Limb (tissue), 2 donors: ENCODE data around the gene TRIO.

Experiments used
- DNase-seq, 2 donors: peaks; one replicate each; pipeline ENCODE4 v3.0.0-alpha.2; 2016; ENCODE audit errors: extremely low spot score in 2 of 2

Gene TRIO

DNA sequence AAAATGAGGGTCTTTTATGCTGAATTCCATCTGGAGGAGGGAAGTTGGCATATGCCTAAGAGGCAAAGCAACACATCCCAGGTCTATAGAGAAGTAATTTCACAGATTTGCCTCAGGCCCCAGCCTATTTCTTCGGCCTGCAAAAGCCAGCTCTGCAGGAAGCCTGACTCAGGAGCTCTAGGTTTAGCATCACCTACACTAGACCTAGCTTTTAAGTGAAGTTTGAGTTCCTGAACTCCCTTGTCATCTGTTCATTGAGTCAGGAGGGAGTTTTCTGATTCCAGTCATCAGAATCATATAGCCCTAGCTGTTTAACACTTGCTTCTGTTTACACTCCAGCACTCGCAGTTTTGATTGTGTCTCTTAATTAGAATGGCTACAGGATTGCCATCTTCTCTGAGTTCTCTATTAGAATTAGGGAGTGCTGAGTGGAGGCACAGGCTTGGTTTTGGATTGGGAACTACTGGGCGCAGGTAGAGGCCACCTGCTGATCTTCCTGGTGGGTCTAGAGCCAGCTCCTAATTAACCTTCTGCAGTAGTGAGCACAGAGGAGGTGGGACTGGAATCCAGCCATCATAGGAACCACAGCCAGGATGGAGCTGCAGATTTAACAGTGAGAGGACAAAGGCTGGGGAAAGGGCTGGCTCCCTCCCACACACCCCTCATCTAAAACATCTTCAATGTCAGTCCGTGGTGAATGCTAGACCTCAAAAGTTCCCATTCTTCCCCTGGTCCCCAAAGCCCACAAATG is 179.5 kb downstream of the TRIO start:
- no peak for DNase-seq

DNA sequence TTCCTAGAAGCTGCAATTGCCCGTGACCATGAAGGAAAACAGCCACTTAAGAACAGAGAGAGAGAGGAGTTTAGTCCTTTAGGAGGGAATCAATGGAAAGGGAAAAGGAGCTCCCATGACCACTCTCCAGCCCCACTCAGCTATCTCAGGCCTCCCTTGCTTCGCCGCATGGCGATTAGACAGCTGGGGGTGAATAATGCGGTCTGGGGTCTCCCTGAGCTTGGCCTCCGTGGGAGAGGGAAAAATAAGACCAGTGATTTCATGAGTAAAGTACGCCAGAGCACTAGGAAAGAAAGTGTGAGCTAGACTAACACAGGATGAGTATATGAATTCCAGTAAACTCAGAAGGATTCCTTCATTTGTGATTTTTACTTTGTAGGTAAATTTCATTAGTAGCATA is 180.3 kb downstream of the TRIO start:
- no peak for DNase-seq

DNA sequence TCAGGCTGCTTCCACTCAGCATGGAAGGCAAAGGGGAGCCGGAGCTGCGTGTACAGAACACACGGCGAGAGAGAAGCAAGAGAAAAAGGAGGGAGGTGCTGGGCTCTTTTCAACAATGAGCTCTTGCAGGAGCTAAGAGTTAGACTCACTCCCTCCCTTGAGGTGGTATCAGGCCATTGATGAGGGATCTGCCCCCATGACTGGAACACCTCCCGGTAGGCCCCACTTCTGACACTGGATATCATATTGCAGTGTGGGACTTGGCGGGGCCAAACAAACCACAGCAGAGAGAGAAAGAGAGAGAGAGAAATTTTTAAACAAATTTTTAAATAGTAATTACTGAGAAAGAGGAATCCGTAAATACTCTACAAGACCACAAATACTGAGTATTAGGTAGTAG is 182.2 kb downstream of the TRIO start:
- DNase-seq: no peak

DNA sequence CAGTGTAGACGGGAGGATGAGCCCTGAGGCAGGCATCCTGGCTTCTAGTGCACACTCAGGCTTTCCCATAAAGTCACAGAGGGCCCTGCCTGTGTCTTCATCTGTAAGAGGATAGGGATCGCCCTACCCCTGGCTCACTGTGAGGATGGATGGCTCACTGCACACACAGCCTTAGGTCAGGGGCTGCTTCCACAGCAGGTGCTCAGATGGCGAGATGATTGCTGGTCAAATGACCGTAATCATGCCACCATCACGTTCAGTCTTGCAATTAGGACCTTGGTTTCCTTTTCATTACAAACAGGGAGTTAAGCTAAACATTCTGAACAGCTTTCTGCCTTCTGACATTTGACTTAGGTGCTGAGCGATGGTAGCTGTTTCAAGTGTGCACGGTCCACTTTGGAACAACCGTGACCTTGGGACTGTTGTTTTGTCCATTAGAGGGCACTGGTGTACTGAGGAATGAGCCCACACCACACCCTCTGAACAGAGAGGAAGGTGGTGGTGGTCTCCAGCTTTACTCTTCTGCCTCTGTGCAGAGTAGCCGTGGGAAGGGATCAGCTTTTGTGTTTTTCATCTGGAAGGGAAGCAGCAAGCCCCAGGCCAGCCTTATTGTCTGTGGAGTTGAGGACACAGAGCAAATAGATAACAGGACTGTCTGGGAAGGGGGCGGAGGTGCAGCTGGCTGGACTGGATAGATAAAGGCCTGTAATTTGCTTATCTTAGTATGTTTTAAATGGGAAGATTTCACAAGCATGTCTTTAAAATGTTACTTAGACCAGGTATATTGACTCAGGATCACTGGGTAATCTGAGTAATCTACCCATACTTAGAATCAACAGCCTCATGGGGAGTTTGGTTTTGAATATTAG is 183.1 kb downstream of the TRIO start:
- no peak for DNase-seq

DNA sequence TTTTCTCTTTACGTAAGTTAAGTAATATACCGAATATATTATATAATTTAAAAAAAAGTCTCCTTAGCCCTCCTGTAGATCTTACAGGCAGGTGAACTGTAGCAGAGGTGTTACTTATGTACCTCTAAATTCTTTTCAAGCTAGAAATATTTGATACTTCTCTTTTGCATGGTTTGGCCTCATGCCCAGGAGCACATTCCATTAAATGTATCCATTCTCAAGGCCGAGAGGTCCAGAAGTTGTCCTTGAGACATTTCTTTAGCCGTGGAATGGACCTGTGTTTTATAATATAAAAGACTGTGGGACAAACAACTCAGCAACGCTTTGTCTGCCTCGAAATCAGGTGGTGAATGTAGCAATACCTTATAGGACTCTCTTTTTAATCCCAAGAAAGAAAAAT is 184.5 kb downstream of the TRIO start:
- DNase-seq: no peak

DNA sequence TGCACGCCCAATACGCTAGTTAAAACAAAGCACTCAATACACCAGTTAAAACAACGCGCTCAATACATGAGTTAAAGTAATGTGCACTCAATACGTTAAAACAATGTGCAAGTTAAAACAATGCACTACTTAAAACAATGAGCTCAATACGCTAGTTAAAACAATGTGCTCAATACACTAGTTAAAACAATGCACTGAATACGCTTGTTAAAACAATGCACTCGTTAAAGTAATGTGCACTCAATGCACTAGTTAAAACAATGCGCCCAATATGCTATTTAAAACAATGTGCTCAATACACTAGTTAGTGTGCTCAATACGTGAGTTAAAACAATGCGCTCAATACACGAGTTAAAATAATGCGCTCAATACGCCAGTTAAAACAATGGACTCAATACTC is 185.0 kb downstream of the TRIO start:
- no peak for DNase-seq

DNA sequence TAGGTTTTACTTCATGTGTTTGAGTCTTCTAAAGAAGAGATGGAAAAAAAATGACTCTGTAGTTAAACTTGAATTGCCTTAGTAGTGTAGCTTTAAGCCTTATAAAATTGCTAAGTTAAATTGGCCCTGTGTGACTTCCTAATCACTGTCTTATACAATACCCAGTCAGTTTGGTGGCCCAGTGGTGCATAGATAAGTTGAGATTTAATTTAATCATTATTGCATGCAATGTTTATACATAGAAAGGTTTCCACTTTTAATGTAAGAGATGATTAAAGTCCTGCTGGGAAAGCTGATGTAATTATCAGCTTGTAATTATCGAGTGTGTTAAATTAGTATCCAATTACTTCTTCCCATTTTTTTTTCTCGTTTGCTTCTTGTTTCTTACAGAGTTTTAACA is 187.1 kb downstream of the TRIO start:
- no peak for DNase-seq

DNA sequence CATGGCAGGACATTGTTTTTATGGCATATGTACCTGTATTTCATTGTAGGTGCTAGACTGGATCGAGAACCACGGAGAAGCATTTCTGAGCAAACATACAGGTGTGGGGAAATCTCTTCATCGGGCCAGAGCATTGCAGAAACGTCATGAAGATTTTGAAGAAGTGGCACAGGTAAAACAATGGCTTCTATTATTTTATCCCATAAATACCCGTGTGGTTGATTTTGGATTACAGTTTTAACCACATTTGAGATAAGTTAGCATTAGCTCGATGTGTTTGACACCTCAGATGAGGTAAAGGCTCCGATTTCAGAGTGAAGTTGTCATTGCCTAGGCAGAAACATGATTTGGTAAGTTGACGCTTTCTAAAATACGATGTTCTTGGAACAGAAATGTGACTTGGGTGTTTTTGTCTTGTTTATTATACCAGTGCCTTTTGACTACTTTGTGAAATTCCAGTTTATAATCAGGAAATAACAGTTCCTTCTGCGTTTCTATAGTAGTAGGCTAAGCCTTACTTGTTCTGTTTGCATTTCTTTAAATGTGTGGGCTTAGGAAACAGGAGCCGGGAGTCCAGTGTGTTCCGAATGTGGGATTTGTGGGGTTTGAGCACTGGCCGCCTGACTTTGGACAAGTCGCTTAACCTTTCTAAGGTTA is 187.7 kb downstream of the TRIO start:
- no peak for DNase-seq

DNA sequence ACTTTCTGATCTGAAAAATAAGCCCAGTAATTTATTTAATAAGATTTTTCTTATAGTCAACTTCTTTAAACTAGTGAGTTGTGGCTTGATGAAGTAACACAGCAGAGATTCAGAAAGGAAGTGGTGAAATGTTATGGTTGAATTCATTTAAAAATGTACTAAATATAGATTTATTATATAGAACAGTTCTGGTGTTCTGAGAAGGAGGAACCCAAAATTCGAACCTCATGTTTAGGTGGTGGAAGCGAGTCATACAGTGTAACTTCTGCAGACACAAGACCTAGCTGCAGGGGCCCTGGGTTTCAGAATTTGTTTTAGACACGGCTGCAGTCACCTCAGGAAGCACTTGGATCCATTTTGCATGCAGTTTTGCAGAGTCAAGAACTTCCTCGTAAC is 188.2 kb downstream of the TRIO start:
- no peak for DNase-seq

DNA sequence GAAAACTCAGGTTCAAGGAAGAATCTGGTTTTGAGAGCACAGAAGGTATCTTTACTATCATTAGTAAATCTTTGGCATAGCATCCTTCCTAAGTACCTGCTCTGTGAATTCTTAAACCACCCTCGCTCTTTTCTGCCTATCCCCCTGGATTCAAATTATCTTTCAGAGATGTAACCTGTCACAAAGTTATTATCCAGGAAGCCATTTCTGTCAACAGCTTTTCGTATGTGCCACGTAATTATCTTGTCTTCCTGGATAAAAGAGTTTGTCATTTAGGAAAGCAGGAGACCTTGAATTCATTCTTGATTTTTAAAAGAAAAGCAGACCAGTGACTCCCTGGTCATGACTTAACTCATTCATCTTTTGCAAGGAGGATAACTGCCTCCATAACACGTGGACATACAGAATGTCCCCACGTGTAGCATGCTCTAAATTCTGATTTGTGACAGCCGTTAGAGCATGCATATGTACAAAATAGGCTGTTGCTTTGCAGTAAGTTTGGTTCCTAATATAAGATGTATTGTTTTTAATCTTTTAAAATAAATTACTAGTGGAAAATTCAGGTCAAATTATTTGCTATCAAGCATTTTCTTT is 189.0 kb downstream of the TRIO start:
- DNase-seq: no peak

DNA sequence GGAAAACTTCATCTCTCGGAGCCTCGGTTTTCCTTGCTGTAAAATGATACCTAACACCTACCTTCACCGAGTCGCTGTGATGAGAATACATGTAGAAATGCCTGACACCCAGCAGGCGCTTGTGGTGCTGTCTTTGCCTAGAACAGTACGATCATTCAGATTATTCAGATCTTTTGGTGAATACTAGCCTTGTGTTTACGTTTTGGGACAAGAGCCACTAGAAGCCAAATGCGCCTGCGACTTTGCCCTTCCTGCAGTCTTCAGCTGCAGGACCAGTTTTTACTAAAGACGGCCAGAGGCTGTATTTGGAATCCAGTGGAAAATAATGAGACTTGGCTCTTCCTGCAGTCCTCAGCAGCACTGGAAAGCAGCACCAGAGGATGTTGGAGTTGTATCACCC is 189.6 kb downstream of the TRIO start:
- no peak for DNase-seq

DNA sequence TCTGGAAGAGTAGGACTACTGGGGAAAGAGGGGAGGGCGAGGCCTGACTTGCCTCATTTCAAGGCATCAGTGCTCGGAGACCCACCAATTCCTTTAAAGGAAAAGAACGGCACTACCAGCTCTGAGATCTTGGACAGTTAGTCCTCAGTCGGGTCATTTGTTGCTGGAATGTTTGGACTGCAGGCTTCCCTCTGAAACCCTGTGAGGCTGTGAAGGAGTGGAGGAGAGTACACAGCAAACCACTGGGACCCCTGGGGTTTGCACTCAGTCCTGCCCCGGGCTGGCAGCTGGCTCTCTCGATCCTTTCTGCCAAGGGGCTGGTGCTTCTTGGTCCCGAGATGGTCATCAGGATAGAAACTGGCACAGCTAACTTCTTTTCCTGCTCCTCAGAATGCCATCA is 194.5 kb downstream of the TRIO start:
- no peak for DNase-seq

DNA sequence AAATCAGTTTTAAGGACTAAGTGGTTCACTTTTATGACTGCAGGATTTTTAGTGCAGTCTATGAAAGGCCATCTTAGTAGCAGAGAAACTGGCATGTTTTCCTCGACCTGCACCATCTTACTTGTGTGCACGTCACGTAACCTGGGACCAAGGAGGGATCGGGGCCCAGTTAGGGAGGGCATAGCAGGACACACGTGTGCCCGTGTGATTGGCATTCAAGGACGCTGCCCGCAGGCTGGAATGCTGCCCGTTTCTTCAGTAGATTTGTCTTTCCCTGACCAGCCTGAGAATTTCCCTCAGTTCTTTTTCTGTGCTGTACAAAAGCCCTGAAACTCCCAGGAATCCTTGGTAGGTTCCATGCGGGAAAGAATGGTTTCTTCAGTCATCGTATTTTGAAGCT is 196.3 kb downstream of the TRIO start:
- no peak for DNase-seq

DNA sequence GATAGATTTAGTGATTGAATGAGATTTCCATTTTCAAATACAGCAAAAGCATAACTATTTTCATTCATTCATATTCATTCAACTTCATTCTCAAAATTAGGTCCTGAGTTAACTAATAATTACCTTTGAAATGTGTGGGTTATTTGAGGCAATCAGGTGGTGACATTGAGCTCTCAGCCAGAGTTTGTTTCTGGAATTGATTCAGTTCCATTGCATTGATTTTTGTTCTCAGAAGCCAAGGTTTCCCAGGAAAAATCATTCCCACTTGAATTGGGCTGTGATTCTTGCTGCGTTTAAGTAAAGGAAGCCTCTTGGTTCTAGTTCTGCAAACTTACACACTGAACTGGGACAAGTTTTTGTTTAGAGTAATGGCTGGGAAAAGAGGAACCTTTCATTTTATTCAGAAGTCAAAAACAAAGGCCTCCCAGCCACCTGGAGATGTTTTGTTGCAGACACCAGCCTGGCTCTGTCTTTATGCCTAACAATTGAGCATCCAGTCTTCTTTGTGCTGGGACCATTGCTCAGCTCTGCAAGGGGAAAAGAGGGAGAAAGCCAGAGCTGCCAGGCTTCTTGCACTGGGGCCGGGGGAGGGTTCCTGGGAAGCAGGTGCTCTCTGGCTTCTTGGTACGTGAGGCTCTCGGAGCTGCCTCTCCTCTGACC is 198.6 kb downstream of the TRIO start:
- no peak for DNase-seq

DNA sequence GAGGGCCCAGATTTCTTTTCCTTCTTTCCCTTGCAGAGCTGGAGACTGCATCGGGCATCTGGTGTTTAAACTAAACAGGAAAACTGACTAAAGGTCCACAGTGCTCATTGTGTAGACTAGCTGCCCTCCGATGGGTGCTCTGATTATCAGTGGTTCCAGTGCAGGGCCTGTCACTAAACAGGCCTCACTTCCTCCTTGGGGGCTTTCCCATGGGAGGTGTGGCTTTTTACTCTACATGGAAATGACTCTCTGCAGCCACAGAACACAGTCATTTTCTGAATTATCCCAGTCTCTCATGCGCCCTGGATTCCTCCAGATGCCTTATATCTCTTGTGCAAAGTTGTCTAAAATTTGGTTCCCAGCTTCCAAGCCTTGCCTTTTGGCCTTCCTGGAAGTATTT is 199.2 kb downstream of the TRIO start:
- no peak for DNase-seq

DNA sequence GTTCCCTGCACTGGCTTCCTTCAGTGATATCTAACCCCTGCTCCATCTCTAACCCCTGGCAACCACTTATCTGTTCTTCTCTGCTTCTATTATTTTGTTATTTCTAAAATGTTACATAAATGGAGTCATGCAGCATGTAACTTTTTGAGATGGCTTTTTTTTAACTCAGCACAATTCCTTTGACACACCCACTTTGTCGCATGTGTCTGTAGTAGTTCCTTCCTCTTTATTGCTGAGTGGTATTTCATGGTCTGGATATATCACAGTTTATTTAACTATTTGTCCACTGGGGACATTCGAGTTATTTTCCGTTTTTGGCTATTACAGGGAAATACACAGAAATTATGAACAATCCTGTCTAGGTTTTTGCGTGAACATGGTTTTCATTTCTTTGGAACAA is 200.2 kb downstream of the TRIO start:
- no peak for DNase-seq

DNA sequence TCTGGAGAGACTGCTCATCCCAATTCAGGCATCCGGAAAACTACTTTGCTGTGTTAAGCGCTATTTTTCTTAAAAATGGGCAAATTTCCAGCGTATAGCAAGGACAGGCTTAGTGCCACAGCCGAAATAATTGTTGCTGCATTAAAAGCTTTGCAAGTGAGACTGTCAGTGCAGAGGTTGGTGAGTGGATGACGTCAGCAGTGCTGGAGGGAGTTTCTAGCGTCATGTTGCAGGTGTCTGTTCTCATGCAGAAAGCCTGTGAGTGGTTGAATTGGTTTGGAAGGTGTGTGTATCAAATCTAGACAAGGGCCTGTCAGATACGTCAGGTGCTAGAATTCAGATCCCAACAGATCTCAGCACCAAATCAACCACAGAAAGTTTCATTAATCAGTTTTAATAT is 204.4 kb downstream of the TRIO start:
- no peak for DNase-seq

DNA sequence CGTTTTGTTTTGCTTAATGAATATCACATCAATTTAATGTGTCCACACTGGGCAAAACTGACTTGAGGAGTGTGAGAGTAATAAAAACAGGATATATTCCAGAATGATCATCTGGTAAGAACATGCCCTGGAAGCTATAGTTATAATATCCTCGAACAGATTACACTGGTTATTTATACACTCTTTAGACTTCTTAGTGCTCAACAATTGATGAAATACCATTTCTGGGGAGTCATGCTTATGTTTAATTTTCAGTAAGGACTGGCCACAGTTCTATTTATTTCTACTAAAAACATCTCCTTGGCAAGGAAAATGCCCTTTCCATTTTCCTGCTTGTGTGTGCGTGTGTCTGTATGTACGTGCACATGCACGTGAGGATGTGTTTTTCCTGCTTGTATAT is 205.0 kb downstream of the TRIO start:
- no peak for DNase-seq

DNA sequence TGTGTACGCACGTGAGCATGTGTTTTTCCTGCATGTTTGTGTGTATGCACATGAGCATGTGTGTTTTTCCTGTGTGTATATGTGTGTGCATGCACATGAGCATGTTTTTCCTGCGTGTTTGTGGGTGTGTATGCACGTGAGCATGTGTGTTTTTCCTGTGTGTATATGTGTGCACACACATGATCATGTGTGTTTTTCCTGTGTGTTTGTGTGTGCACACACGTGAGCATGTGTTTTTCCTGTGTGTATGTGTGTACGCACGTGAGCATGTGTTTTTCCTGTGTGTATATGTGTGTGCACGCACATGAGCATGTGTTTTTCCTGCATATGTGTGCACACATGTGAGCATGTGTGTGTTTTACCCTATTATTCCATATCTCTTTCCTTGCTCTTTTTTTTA is 205.9 kb downstream of the TRIO start:
- no peak for DNase-seq

DNA sequence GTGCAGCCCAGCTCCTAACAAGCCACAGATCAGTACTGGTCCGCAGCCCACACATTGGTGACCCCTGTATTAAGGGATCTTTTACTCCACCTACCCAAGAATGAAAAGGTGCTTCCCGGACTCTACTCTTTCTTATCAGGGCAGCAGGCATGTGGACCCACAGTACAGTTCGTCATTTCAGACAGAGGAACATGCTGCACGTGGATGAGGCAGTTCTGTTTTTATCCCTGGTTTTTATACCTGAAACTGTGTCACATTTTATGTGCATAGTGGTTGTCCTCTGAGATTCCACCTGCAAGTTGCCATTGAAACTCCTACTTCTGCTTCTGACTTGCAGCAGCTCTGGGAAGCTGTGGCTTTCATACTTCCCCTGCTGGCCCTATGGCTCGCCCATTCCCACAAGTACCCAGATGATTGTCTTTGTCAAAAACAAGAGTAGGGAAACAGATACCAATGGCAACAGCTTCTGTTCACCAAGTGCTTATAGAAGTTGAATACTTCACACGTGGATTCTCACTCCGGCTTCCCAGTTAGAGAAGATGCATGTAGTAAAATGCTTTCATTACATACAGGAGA is 208.0 kb downstream of the TRIO start:
- no peak for DNase-seq
